Fibroblast of villous mesenchyme (primary cell): ENCODE data around the gene EPN2. TPM values are rescaled to one million over a fixed set of nuclear protein-coding genes. Genes with fewer than 3 reads are reported as not detected.

ENCODE experiments used
- DNase-seq: peaks from one replicate; pipeline ENCODE4 v3.0.0-alpha.2; 2010; ENCODE audit warnings: low read depth
- H3K4me3 ChIP-seq: 2 replicates; pipeline ENCODE4 v1.5.1; 2011; ENCODE audit warnings: low read depth, mild to moderate bottlenecking, low read length
- total RNA-seq: library from RNA; depleted of rRNA; stranded (reverse); fragments of >200 nt; gene quantifications from 2 replicates; pipeline ENCODE4 v1.2.3, GENCODE V29; 2012
- TF ChIP-seq, protein P1 (sequence below): IDR thresholded peaks from 2 replicates; pipeline ENCODE4 v1.5.1; 2012; ENCODE audit warnings: low read depth, mild to moderate bottlenecking, low read length; ENCODE audit not compliant: insufficient read depth

Gene EPN2
- total RNA-seq, 1 donor: 30.2 TPM

DNA sequence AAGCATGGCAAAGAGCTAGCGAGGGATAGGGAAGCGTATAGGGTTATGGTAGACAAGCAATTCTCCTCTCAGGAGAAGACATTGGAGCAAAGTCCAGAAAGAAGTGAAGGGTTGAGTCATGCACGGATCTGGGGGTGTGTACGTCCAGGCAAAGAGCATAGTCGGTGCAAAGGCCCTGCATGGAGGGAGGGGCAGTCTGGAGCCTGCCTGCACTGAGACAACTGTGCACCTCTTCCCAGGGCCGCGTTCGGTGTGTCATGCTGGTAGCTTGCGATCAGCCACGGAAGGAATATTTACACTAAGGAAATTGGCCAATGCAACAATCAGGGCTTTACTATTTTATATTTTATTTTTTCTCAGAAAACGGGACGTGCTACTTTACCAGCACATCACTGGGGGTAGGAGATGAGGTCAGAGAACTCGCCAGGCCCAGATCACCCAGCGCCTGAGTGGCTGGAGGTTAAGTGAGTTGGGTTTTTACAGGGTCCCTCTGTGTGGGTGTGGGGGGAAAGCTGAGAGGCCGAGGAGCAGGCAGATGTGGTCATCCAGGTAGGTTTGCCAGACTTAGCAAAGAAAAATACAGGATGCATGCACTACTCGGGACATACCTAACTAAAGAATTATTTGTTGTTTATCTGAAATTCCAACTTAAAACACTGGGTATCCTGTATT, 132.1 kb downstream of the EPN2 start:
- TF ChIP-seq, protein P1, sequence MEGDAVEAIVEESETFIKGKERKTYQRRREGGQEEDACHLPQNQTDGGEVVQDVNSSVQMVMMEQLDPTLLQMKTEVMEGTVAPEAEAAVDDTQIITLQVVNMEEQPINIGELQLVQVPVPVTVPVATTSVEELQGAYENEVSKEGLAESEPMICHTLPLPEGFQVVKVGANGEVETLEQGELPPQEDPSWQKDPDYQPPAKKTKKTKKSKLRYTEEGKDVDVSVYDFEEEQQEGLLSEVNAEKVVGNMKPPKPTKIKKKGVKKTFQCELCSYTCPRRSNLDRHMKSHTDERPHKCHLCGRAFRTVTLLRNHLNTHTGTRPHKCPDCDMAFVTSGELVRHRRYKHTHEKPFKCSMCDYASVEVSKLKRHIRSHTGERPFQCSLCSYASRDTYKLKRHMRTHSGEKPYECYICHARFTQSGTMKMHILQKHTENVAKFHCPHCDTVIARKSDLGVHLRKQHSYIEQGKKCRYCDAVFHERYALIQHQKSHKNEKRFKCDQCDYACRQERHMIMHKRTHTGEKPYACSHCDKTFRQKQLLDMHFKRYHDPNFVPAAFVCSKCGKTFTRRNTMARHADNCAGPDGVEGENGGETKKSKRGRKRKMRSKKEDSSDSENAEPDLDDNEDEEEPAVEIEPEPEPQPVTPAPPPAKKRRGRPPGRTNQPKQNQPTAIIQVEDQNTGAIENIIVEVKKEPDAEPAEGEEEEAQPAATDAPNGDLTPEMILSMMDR: no peak
- H3K4me3 ChIP-seq: no peak overlapping the region
- DNase-seq: no peak

DNA sequence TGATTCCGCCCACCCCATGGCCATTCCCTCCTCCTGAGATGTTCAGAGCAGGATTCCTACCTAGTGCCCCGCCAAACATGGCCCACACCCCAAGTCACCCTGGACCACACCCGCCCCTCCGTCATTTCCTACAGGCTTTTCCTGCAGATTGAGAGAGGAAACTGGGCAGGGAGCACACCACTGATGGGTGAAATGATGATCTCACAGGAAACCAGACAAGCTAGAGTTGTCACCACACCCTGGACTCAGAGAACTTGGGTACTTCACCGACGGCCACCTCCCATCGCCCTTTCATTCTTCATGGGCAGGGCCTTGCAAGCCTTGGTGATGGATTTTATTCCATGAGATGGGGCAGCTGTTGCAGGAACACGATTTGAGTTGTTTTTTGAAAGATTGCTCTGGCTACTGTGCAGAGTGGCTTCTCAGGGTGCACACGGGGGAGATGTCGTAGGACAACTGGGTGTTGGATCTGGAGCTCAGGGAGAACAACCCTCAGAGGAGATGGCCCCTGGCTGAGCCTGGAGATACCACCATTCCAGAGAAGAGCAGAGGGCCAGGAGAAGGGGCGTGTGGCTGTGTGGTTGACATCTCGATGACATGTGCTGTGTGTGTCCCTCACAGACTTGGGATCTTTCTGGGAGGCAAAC, 132.8 kb downstream of the EPN2 start:
- no peak for DNase-seq

DNA sequence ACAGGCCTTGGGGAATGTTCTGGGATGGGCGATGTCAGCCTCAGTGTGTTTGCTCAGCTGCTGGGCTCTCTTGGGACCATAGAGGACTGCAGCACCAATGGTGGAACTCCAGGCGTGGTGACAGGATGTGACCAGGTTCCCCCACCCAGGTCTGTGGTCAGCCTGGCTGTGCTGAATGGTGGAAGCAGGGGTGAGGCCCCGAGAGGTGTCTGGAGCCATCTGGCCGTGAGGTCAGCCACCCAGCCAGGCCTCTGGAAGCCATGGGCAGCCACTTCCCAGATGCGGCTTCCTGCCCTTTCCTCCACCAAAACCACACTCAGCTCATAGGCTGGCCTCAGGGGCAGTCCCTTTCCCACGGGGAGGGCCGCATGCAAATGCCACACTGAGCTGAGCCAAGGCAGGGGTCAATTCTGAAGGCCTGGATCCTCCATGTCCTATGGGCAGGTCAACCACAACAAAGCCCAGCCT, 133.4 kb downstream of the EPN2 start:
- TF ChIP-seq, protein P1: no peak
- no peak overlapping the region for H3K4me3 ChIP-seq
- DNase-seq: peak; percentile 51

More for the DNA sequence above, 132.8 kb downstream of the EPN2 start:
- TF ChIP-seq, protein P1: no peak
- no peak overlapping the region for H3K4me3 ChIP-seq

DNA sequence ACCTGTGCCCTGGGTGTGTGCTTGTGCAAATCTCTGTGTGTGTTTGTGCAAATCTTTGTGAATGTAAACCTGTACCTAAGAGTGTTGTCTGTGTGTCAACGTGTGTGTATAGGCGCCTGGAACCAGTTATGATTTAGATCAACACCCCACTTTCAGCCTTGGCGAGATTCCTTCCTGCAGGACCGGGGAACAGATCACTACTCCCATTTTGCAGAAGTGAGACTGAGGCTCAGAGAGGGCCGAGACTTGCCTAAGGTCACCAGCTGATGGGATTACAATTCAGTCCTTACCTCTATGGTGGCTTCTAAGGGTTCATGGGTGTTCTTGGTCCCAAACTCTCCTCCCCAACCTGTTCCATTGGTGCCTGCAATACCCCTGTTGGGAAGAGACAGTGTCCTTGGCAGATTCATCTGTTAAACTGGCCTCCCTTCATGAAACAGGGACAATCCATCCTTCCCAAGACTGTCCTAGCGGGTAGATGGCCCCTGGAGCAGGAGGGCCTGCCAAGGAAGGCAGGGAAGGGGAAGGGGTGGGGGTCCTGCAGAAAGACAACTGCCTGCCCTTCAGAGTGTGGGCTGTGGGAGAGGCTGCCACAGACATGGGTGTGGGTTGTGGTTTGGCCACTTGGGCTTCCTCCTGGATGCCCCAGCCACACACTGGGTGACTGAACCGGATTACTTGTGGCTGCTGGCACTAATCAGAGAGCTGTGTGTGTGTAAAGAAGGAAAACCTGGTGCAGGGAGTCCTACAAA, 134.3 kb downstream of the EPN2 start:
- no peak overlapping the region for H3K4me3 ChIP-seq
- no peak for DNase-seq
- TF ChIP-seq, protein P1: no peak

DNA sequence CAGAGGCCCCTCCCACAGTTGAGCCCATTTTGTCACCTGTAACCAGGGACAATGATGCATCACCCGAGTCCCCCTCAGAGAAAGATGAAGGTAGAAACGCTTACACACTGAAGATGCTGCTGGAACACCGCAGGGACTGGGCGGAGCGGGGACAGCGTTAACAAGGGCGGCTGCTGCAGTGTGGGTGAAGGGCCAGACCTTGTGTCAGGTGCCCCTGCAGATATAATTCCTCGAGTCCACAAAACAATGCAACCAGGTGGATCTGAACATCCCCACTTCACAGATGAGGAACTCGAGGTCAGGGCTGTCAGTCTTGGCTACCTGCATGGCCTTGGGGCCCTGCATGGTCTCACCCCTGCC, 134.8 kb downstream of the EPN2 start:
- no peak overlapping the region for H3K4me3 ChIP-seq
- TF ChIP-seq, protein P1: no peak
- no peak for DNase-seq

DNA sequence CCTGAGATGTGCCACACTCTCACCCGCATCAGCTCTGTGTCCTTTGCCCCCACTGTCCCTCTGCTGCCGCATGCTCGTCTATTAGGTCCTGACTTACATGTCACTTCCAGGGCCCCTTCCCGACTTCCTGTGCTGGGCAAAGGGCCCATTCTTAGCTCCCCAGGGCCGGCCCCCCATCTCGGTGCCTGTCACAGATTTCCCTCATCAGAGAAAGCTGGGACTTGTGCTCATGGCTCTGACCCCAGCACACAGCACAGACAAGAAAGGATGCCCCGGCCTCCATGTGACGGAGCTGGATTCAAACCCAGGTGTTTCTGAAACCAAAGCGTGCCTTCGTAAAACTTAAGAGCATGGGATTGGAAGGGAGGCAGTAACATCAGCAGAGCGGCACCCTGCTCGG, 135.3 kb downstream of the EPN2 start:
- TF ChIP-seq, protein P1: no peak
- no peak overlapping the region for H3K4me3 ChIP-seq

More for the DNA sequence above, 135.3 kb downstream of the EPN2 start:
- DNase-seq: no peak
